Stomach smooth muscle (tissue), 2 donors: ENCODE results near the gene KIFBP.
"Not testable (repeated sequence)": the region's sequence is repeated elsewhere in the genome, so short reads cannot be mapped to it uniquely, and the experiment has no call there.

ENCODE experiments used
- H3K27ac ChIP-seq: one replicate; pipeline ENCODE4 v1.7.0; 2013; ENCODE audit warnings: mild to moderate bottlenecking, low read length, inconsistent platforms
- H3K27me3 ChIP-seq, 2 donors: one replicate each; pipeline ENCODE4 v1.7.0; 2013; ENCODE audit warnings: low read length in 2 of 2; ENCODE audit not compliant: insufficient read depth in 2 of 2, control insufficient read depth in 1 of 2
- H3K36me3 ChIP-seq, 2 donors: one replicate each; pipeline ENCODE4 v1.7.0; 2013; ENCODE audit warnings: low read length in 2 of 2; ENCODE audit not compliant: control insufficient read depth in 2 of 2, insufficient read depth in 2 of 2
- H3K4me1 ChIP-seq: one replicate; pipeline ENCODE4 v1.7.0; 2013; ENCODE audit warnings: low read length; ENCODE audit not compliant: control insufficient read depth, insufficient read depth
- H3K4me3 ChIP-seq, 2 donors: one replicate each; pipeline ENCODE4 v1.7.0; 2013; ENCODE audit warnings: low read length in 2 of 2
- H3K9ac ChIP-seq, 2 donors: one replicate each; pipeline ENCODE4 v1.7.0; 2013; ENCODE audit warnings: low read length in 2 of 2, mild to moderate bottlenecking in 1 of 2
- H3K9me3 ChIP-seq, 2 donors: one replicate each; pipeline ENCODE4 v1.7.0; 2013; ENCODE audit warnings: low read length in 2 of 2; ENCODE audit not compliant: control insufficient read depth in 2 of 2
- donor health status: healthy.
- donor health status: Pancreatic carcinoma.

The KIFBP gene

DNA sequence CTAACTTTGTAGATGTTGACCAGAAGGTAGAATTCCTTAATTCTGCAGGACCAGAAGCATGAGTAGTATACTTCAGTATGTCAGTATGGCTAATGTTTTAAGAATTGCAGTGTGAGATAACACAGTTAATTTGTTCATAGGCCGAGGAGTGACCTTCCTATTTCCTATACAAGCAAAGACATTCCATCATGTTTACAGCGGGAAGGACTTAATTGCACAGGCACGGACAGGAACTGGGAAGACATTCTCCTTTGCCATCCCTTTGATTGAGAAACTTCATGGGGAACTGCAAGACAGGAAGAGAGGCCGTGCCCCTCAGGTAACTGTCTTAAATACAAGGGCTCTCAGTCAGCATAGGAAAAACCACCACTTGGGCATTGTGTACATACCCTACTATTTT is 25.5 kb upstream of the KIFBP start:
- Histone ChIP-seq H3K9ac (no peak overlapping the region), H3K9me3 (no peaks in the 10 kb centered on the region), H3K27ac (no peak overlapping the region), H3K27me3 (no peaks in the 10 kb centered on the region), H3K4me3 (no peak overlapping the region), H3K36me3 (peaks cover 42 to 46% of the 10 kb centered on the region in 2 donors), H3K4me1 (no peaks in the 10 kb centered on the region)

GRCh38 chr10:68973975-68974374 is 14.6 kb upstream of the KIFBP start:
- H3K36me3 ChIP-seq, result peaks cover 57 to 65% of the 10 kb centered on the region in 2 donors

DNA sequence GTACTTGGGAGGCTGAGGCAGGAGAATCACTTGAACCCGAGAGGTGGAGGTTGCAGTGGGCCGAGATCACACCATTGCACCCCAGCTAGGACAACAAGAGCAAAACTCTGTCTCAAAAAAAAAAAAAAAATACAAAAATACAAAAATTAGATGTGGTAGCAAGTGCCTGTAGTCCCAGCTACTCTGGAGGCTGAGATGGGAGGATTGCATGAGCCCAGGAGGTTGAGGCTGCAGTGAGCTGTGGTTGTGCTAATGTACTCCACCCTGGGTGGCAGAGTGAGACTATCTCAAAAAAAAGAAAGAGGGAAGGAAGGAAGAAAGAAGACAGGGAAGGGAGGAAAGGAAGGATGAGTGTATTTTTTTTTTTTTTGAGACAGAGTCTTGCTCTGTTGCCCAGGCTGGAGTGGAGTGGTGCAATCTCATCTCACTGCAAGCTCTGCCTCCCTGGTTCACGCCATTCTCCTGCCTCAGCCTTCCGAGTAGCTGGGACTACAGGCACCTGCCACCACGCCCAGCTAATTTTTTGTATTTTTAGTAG is 12.6 kb upstream of the KIFBP start:
- not testable (repeated sequence) for H3K4me3 ChIP-seq, H3K27ac ChIP-seq, H3K9me3 ChIP-seq, H3K27me3 ChIP-seq, H3K9ac ChIP-seq, H3K4me1 ChIP-seq
- peaks cover 51 to 62% of the 10 kb centered on the region in 2 donors for H3K36me3 ChIP-seq

More at GRCh38 chr10:68973975-68974374, 14.6 kb upstream of the KIFBP start:
- Histone ChIP-seq H3K9me3 (no peaks in the 10 kb centered on the region), H3K9ac (no peak overlapping the region), H3K4me1 (no peaks in the 10 kb centered on the region), H3K4me3 (no peak overlapping the region), H3K27ac (no peak overlapping the region), H3K27me3 (no peaks in the 10 kb centered on the region)

DNA sequence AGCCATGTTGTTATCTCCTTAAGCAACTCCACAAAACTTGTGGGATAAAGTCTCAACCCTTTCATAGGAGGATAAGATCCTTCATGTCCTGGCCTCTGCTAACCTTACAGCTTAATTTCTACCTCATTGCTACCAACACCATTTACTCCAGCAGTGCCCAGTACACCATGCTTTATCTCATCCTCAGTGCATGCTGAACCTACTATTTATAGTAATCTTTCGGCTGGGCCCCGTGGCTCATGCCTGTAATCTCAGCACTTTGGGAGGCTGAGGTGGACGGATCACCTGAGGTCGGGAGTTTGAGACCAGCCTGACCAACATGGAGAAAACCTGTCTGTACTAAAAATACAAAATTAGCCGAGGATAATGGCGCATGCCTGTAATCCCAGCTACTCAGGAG is 8.9 kb upstream of the KIFBP start:
- not testable (repeated sequence) for H3K27me3 ChIP-seq, H3K4me3 ChIP-seq, H3K9me3 ChIP-seq, H3K27ac ChIP-seq, H3K4me1 ChIP-seq, H3K9ac ChIP-seq
- H3K36me3 ChIP-seq, result peaks cover 40 to 44% of the 10 kb centered on the region in 2 donors

- H3K4me3 ChIP-seq, result no peak overlapping the region
- no peaks in the 10 kb centered on the region for H3K9me3 ChIP-seq
- H3K4me1 ChIP-seq, result no peaks in the 10 kb centered on the region
- no peak overlapping the region for H3K27ac ChIP-seq
- H3K9ac ChIP-seq, result no peak overlapping the region
- H3K27me3 ChIP-seq, result no peaks in the 10 kb centered on the region
- H3K36me3 ChIP-seq, result peaks cover 37 to 38% of the 10 kb centered on the region in 2 donors
These were observed 7.5 kb upstream of the KIFBP start for GRCh38 chr10:68981074-68981473.

GRCh38 chr10:68982389-68982788 is 6.2 kb upstream of the KIFBP start:
- Histone ChIP-seq H3K36me3 (peaks cover 31 to 32% of the 10 kb centered on the region in 2 donors), H3K4me3 (no peak overlapping the region), H3K9me3 (no peaks in the 10 kb centered on the region), H3K9ac (no peak overlapping the region), H3K27me3 (no peaks in the 10 kb centered on the region), H3K4me1 (no peaks in the 10 kb centered on the region), H3K27ac (no peak overlapping the region)

- Histone ChIP-seq H3K4me1 (peaks cover 26% of the 10 kb centered on the region), H3K9me3 (no peaks in the 10 kb centered on the region), H3K27ac (no peak overlapping the region), H3K27me3 (no peaks in the 10 kb centered on the region), H3K36me3 (peaks cover 6 to 10% of the 10 kb centered on the region in 2 donors), H3K9ac (no peak overlapping the region), H3K4me3 (no peak overlapping the region)
These were observed 992 bp upstream of the KIFBP start for GRCh38 chr10:68987611-68988010.

GRCh38 chr10:68989317-68989990 is 851 bp downstream of the KIFBP start:
- Histone ChIP-seq H3K36me3 (peaks cover under 1 to 4% of the 10 kb centered on the region in 2 donors), H3K9ac (peak overlapping the region; percentile 62 to 91), H3K4me3 (peak overlapping the region; percentile 64 to 98), H3K9me3 (no peaks in the 10 kb centered on the region), H3K4me1 (peaks cover 34% of the 10 kb centered on the region), H3K27ac (peak overlapping the region; percentile 62), H3K27me3 (no peaks in the 10 kb centered on the region)

GRCh38 chr10:68992636-68993440 is 4.2 kb downstream of the KIFBP start:
- Histone ChIP-seq H3K27me3 (no peaks in the 10 kb centered on the region), H3K9me3 (no peaks in the 10 kb centered on the region), H3K4me1 (peaks cover 34% of the 10 kb centered on the region), H3K4me3 (peak overlapping the region in 1 of 2 donors; percentile 22), H3K36me3 (peaks cover 0 to 2% of the 10 kb centered on the region in 2 donors), H3K27ac (peak overlapping the region; percentile 63), H3K9ac (peak overlapping the region; percentile 31 to 47)

DNA sequence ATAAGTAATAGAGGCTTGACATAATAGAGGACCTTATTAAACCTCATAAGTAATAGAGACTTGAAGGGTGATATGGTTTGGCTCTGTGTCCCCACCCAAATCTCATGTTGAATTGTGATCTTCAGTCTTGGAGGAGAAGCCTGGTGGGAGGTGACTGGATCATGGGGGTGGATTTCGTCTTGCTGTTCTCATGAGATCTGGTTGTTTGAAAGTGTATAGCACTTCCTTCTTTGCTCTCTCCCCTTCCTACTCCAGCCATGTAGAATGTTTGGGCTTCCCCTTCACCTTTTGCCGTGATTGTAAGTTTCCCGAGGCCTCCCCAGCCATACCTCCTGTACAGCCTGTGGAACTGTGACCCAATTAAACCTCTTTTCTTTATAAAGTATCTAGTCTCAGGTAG is 8.6 kb downstream of the KIFBP start:
- H3K36me3 ChIP-seq, result peaks cover 0 to 8% of the 10 kb centered on the region in 2 donors
- no peak overlapping the region for H3K9ac ChIP-seq
- no peaks in the 10 kb centered on the region for H3K9me3 ChIP-seq
- H3K4me1 ChIP-seq, result peaks cover 11% of the 10 kb centered on the region
- H3K27ac ChIP-seq, result no peak overlapping the region
- no peaks in the 10 kb centered on the region for H3K27me3 ChIP-seq
- no peak overlapping the region for H3K4me3 ChIP-seq
